ENCODE results near the gene PCDHGB2. TPM values are rescaled to one million over a fixed set of nuclear protein-coding genes. Genes with fewer than 3 reads are reported as not detected.

PCDHGB2 gene
- total and polyA plus RNA-seq, 2 of the 8 experiments (the other 6 are each of a cell fraction or from before 2014, with no cell fraction given): 1.9 to 2.9 TPM

DNA sequence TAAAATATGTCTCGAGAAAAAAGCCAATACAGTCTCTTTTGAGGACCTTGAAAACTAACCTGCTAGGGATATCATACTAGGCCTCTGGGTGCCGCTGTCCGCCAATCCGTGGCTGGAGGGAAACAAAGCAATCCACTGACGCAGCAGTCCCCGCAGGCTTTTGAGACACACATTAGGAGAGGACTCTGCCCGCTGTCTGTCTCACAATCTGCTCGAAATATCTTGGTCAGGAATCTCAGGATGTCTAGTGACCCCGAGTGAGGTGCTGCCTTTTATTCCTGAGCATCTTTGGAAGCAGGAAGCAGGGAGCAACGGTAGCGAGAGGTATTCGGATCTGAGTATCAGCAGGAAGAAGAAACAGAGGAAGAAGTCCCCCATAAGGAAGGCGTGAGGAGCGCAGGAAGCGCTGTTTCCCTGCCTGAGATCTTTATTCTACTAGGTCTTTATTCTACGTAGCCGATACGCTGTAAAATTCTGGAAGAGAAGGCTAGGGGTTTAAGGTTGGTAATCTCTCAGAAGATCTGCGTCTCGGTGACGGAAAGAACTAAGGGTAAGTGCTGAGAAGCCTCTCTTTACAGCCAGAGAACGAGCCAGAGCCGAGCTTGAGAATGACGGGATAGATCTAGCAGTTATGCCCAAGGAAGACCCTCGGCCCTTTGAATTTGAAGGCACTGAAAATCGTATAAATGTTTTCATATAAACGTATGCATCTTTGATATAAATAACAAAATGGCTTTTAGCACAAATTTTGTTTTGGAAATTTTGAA lies 33.5 kb upstream of the PCDHGB2 start (continued):
- TF ChIP-seq BRCA1 (IDR thresholded peaks at IDR 0.05; ENCODE audit: low read depth, low read length) (no peak), CBX5 (IDR thresholded peaks at IDR 0.05; ENCODE audit: low read depth, low read length) (no peak), SIN3A (conservative IDR thresholded peaks at IDR 0.05 in 1 of 2, IDR thresholded peaks at IDR 0.05 in 1 of 2; ENCODE audit: low read depth in 1 of 2, low read length in 2 of 2) (no peak), ZNF274 (IDR thresholded peaks at IDR 0.05; ENCODE audit: borderline replicate concordance, extremely low read depth, low read length) (no peak), HDAC6 (IDR thresholded peaks at IDR 0.05; ENCODE audit: low read depth, low read length) (no peak), KDM1A (IDR thresholded peaks at IDR 0.05; ENCODE audit: borderline replicate concordance, low read length) (no peak), SUZ12 (IDR thresholded peaks at IDR 0.05; ENCODE audit: low read length) (no peak), SIX5 (IDR thresholded peaks at IDR 0.05; ENCODE audit: low read depth, low read length) (no peak), FOSL1 (IDR thresholded peaks at IDR 0.05; ENCODE audit: insufficient read depth, low read depth, low read length) (no peak), GTF2F1 (IDR thresholded peaks at IDR 0.05; ENCODE audit: borderline replicate concordance, low read depth, low read length) (no peak), EZH2 (IDR thresholded peaks at IDR 0.05; ENCODE audit: low read depth, low read length, severe bottlenecking) (no peak), CTBP2 (IDR thresholded peaks at IDR 0.05; ENCODE audit: borderline replicate concordance, insufficient read depth, insufficient read length, low read length) (no peak), SP1 (IDR thresholded peaks at IDR 0.05; ENCODE audit: low read depth, low read length) (no peak), ASH2L (IDR thresholded peaks at IDR 0.05; ENCODE audit: low read length) (no peak), POLR2A (IDR thresholded peaks at IDR 0.05; ENCODE audit: control extremely low read depth in 1 of 2, low read depth in 2 of 2, low read length in 2 of 2) (peak in 1 of 2 experiments; percentile 56; a peak in 1 of 3 replicates), HDAC2 (IDR thresholded peaks at IDR 0.05; ENCODE audit: borderline replicate concordance in 1 of 2, low read depth in 2 of 2, low read length in 2 of 2) (no peak), CHD2 (IDR thresholded peaks at IDR 0.05; ENCODE audit: low read length) (no peak), JUN (IDR thresholded peaks at IDR 0.05; ENCODE audit: low read depth, low read length) (no peak), RXRA (IDR thresholded peaks at IDR 0.05; ENCODE audit: insufficient read depth, low read depth, low read length) (no peak)
- TF ChIP-seq, protein P1, sequence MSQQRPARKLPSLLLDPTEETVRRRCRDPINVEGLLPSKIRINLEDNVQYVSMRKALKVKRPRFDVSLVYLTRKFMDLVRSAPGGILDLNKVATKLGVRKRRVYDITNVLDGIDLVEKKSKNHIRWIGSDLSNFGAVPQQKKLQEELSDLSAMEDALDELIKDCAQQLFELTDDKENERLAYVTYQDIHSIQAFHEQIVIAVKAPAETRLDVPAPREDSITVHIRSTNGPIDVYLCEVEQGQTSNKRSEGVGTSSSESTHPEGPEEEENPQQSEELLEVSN (IDR thresholded peaks at IDR 0.05): peak; percentile 81
- TF ChIP-seq, protein P2, sequence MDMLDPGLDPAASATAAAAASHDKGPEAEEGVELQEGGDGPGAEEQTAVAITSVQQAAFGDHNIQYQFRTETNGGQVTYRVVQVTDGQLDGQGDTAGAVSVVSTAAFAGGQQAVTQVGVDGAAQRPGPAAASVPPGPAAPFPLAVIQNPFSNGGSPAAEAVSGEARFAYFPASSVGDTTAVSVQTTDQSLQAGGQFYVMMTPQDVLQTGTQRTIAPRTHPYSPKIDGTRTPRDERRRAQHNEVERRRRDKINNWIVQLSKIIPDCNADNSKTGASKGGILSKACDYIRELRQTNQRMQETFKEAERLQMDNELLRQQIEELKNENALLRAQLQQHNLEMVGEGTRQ (IDR thresholded peaks at IDR 0.05; ENCODE audit: low read length): no peak

Data from H1 (cell line).